Retinal pigment epithelial cell (primary cell): ENCODE data around the gene CDHR2.
"Not testable (repeated sequence)": the region's sequence is repeated elsewhere in the genome, so short reads cannot be mapped to it uniquely, and the experiment has no call there.

Experiments
- DNase-seq: peaks from one replicate; pipeline ENCODE4 v3.0.0-alpha.2; 2010; ENCODE audit warnings: low read depth
- H3K4me3 ChIP-seq: 2 replicates; pipeline ENCODE4 v1.5.1; 2011; ENCODE audit warnings: mild to moderate bottlenecking, low read length, control low read depth, moderate library complexity
- TF ChIP-seq, protein P1 (sequence below): conservative IDR thresholded peaks from 2 replicates; pipeline ENCODE4 v1.5.1; 2011; ENCODE audit warnings: low read depth, low read length, control low read depth, inconsistent platforms

The CDHR2 gene

DNA sequence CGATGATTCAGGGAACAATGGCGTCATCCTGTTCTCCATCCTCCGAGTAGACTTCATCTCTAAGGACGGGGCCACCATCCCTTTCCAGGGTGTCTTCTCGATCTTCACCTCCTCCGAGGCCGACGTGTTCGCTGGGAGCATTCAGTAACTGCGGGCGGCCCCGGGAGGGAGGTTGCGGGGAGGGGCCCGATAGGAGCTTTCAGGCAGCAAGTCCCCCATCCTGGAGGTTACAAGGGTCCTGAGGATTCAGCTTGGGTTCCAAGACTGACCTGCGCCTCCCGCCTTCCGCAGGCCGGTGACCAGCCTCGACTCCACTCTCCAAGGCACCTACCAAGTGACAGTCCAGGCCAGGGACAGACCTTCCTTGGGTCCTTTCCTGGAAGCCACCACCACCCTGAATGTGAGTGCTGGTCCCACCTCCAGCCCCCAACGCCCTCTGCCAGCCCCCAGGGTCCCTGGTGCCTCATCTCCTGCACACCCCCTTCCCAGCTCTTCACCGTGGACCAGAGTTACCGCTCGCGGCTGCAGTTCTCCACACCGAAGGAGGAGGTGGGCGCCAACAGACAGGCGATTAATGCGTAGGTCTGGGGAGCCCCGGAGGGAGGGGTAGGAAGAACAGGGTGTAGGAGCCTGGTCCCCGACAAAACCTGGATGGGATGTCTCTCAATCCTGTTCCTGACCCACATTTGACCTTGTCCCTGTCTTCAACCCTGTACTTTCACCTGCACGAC lies 40.1 kb downstream of the CDHR2 start:
- no peak for DNase-seq
- TF ChIP-seq, protein P1, sequence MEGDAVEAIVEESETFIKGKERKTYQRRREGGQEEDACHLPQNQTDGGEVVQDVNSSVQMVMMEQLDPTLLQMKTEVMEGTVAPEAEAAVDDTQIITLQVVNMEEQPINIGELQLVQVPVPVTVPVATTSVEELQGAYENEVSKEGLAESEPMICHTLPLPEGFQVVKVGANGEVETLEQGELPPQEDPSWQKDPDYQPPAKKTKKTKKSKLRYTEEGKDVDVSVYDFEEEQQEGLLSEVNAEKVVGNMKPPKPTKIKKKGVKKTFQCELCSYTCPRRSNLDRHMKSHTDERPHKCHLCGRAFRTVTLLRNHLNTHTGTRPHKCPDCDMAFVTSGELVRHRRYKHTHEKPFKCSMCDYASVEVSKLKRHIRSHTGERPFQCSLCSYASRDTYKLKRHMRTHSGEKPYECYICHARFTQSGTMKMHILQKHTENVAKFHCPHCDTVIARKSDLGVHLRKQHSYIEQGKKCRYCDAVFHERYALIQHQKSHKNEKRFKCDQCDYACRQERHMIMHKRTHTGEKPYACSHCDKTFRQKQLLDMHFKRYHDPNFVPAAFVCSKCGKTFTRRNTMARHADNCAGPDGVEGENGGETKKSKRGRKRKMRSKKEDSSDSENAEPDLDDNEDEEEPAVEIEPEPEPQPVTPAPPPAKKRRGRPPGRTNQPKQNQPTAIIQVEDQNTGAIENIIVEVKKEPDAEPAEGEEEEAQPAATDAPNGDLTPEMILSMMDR = no peak

DNA sequence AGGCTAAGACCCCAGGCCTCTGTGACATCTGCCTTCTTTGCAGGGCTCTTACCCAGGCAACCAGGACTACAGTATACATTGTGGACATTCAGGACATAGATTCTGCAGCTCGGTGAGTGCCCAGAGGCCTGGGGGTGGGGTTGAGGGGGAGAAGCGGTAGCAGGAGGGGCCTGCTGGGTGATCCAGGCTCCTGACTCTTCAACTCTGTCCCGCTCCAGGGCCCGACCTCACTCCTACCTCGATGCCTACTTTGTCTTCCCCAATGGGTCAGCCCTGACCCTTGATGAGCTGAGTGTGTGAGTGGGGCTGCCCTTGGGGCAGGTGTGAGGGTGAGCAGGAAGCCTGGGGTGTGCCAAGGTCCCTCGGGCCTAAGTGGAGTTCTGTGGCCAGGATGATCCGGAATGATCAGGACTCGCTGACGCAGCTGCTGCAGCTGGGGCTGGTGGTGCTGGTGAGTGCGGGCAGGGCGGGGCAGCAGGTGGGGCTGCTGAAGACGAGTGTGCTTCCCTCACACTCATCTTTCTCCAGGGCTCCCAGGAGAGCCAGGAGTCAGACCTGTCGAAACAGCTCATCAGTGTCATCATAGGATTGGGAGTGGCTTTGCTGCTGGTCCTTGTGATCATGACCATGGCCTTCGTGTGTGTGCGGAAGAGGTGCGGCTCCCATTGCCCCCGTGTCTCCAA lies 41.0 kb downstream of the CDHR2 start:
- TF ChIP-seq, protein P1 = no peak
- no peak for DNase-seq
- H3K4me3 ChIP-seq = no peak overlapping the region

More for the DNA sequence above, 40.1 kb downstream of the CDHR2 start:
- H3K4me3 ChIP-seq = no peak overlapping the region

DNA sequence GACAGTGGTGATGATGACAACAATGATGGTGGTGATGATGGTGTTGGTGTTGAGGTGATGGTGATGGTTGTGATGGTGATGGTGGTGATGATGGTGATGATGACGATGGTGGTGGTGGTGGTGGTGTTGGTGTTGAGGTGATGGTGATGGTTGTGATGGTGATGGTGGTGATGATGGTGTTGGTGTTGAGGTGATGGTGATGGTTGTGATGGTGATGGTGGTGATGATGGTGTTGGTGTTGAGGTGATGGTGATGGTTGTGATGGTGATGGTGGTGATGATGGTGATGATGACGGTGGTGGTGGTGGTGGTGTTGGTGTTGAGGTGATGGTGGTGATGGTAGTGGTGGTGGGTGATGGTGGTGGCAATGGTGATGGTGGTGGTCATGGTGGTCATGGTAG lies 42.5 kb downstream of the CDHR2 start:
- not testable (repeated sequence) for DNase-seq, H3K4me3 ChIP-seq

DNA sequence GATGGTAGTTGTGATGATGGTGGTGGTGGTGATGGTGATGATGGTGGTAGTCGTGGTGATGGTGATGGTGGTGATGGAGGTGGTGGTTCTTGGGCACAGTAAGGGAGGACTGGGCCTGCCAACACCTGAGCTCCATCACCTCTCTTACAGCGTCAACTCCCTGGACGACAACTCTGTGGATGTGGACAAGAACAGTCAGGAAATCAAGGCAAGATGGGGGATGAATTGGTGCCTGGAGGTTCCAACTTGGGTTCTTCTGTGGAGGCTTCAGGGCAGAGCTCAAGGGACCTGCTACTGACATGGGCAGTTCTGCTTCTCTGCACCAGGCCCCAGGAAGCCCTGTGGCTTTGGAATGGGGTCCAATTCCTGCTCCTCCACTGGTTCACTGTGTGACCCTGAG lies 43.4 kb downstream of the CDHR2 start:
- no peak overlapping the region for H3K4me3 ChIP-seq
- TF ChIP-seq, protein P1 = no peak
- DNase-seq = no peak

DNA sequence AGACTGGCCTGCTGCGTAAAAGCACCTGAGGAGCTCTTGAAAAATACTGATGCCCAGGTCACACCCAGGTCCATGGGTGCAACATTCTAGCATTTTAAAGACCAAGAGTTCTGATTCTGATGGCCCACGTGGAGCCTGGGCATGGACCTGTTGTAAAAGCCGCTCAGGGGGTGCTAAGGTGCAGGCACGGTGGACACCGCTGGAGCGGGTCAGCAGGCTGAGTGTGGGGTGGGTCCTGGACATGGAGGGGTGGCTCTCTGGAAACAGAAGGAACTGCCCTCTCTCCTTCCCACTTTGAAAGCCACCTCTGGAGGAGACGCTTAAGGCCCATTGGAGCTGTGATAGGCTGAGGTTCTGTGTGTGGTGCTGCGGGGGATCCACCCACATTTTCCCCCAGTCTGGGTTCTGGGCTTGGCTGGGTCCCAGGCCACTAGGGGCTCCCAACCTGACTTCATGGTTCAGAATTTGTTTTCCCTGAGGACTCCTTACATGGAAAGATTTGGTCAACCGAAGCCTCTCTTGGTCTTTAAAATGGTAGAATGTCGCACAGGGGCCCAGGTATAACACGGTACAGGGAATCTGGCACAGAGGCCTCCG lies 44.2 kb downstream of the CDHR2 start:
- DNase-seq = no peak
- H3K4me3 ChIP-seq = no peak overlapping the region
- TF ChIP-seq, protein P1 = no peak

DNA sequence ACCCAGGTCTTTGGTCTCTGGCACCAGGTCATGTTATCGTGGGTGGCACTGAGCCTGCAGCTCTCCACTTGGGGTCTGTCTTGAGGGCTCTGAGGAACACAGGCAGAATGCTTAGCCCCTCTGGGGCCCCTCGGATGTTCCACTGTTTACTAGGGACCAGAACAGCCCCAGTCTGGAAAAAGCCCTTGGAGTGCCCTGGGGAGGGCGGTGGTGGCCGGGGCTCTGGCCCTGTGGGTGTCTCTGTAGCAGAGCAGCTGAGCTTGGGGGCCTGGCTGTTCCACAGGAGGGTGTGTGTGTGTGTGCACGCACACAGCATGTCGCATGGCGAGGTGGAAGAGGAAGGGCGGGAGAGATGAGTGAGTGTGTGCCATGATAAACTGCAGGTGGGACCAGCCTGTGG lies 45.4 kb downstream of the CDHR2 start:
- H3K4me3 ChIP-seq = no peak overlapping the region
- DNase-seq = no peak
- TF ChIP-seq, protein P1 = no peak

GRCh38 chr5:176595386-176595943 lies 46.3 kb downstream of the CDHR2 start:
- no peak overlapping the region for H3K4me3 ChIP-seq
- DNase-seq = no peak
- TF ChIP-seq, protein P1 = no peak
